Ammon's horn (tissue), 1 donor: ENCODE measurements around the gene ELAVL1.
A peak's percentile ranks its signal among the peaks of the same experiment; 100 is the strongest.
"Not testable (repeated sequence)": the region's sequence is repeated elsewhere in the genome, so short reads cannot be mapped to it uniquely, and the experiment has no call there.

ENCODE experiments used
- DNase-seq: peaks from one replicate; pipeline ENCODE4 v3.0.0-alpha.2; 2016; ENCODE audit warnings: low spot score

ELAVL1 gene

GRCh38 chr19:8005534-8006256 is at the start of gene ELAVL1:
TSS of gene ELAVL1 (minus strand) at chr19:8005641. CDS start at chr19:7991815, 13,826 bp downstream.
- DNase-seq, result peak; percentile 87

- DNase-seq, result no peak
Measured at GRCh38 chr19:8054169-8054568, 48.7 kb upstream of the ELAVL1 start.

GRCh38 chr19:8052464-8052859 is 47.0 kb upstream of the ELAVL1 start, which contains the start of gene CCL25:
TSS of gene CCL25 (plus strand) at chr19:8052760. CDS start at chr19:8053050, 290 bp downstream.
- DNase-seq, result no peak

- DNase-seq, result peak; percentile 84
Measured at GRCh38 chr19:8050274-8051096, 45.0 kb upstream of the ELAVL1 start.

- DNase-seq, result no peak
Measured at GRCh38 chr19:8046569-8047165, 41.2 kb upstream of the ELAVL1 start.

- DNase-seq, result no peak
Measured at GRCh38 chr19:8045872-8046568, 40.6 kb upstream of the ELAVL1 start.

- DNase-seq, result no peak
Measured at GRCh38 chr19:8044018-8044417, 38.6 kb upstream of the ELAVL1 start.

- no peak for DNase-seq
Measured at GRCh38 chr19:8042900-8043299, 37.5 kb upstream of the ELAVL1 start.

- DNase-seq, result no peak
Measured at GRCh38 chr19:8041531-8041931, 36.1 kb upstream of the ELAVL1 start.

GRCh38 chr19:8039231-8039630 is 33.8 kb upstream of the ELAVL1 start:
- no peak for DNase-seq

GRCh38 chr19:8038815-8039214 is 33.4 kb upstream of the ELAVL1 start:
- no peak for DNase-seq

GRCh38 chr19:8036434-8037099 is 31.1 kb upstream of the ELAVL1 start:
- DNase-seq, result no peak

GRCh38 chr19:8034178-8034525 is 28.7 kb upstream of the ELAVL1 start:
- no peak for DNase-seq

- DNase-seq, result not testable (repeated sequence)
Measured at GRCh38 chr19:8033287-8034177, 28.1 kb upstream of the ELAVL1 start.

GRCh38 chr19:8030960-8031359 is 25.5 kb upstream of the ELAVL1 start:
- DNase-seq, result no peak

GRCh38 chr19:8028951-8029491 is 23.6 kb upstream of the ELAVL1 start:
- no peak for DNase-seq

- no peak for DNase-seq
Measured at GRCh38 chr19:8025316-8025715, 19.9 kb upstream of the ELAVL1 start.

GRCh38 chr19:8024256-8024655 is 18.8 kb upstream of the ELAVL1 start:
- DNase-seq, result not testable (repeated sequence)

- DNase-seq, result no peak
Measured at GRCh38 chr19:8023371-8023770, 17.9 kb upstream of the ELAVL1 start.

- no peak for DNase-seq
Measured at GRCh38 chr19:8022275-8022674, 16.8 kb upstream of the ELAVL1 start.
